ENCODE results near the gene ANTXR1. TPM values are rescaled to one million over a fixed set of nuclear protein-coding genes. Genes with fewer than 3 reads are reported as not detected.

ANTXR1 gene
- total RNA-seq, 1 experiment from 2014 or later, result 37.3 TPM

DNA sequence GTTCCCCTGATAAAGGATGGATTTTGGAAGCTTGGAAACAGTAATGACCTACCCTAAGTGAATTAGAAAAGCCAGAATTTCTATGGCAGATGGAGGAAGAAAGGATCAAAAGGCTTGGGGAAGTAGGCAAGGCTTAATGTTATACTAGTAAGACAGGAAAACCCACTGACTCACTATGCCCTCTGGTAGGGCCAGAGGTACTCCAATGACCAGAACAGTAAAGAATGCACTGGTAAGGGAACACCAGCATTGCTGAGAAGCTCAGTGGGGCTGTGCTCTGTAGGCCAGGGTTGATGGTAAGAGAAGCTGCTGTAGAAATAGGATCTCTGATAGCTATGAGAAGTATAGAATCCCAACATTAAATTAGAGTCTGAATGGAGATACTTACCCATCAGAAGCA lies 247.7 kb downstream of the ANTXR1 start:
- Histone ChIP-seq H3K9me3 (ENCODE audit: control insufficient read depth, low read depth, low read length) (peaks cover 20% of the 10 kb centered on the region), H2BK5ac (ENCODE audit: insufficient read length, low read length) (no peak overlapping the region), H3T11ph (ENCODE audit: low read length) (no peak overlapping the region), H3K4me1 (ENCODE audit: insufficient read depth, low read length) (no peaks in the 10 kb centered on the region), H2AK5ac (ENCODE audit: insufficient read length, low read length) (no peak overlapping the region), H3K9ac (ENCODE audit: extremely low read depth, insufficient read length, low read length) (no peak overlapping the region), H2BK120ac (ENCODE audit: low read depth, low read length, poor library complexity, severe bottlenecking) (no peak overlapping the region), H4K20me1 (ENCODE audit: control insufficient read depth, insufficient read depth, insufficient read length) (no peaks in the 10 kb centered on the region), H3K14ac (ENCODE audit: insufficient read depth, low read length) (no peak overlapping the region), H3K79me1 (ENCODE audit: insufficient read depth, low read depth, low read length, poor library complexity, severe bottlenecking) (no peaks in the 10 kb centered on the region), H3K23me2 (ENCODE audit: insufficient read length, low read depth, low read length, poor library complexity, severe bottlenecking) (no peaks in the 10 kb centered on the region), H3K23ac (ENCODE audit: insufficient read length, low read depth, low read length) (no peak overlapping the region), H3K27me3 (ENCODE audit: insufficient read depth, low read length) (no peaks in the 10 kb centered on the region), H3K4me2 (ENCODE audit: insufficient read depth, insufficient read length, low read length) (no peak overlapping the region), H2BK20ac (ENCODE audit: low read depth, low read length, poor library complexity, severe bottlenecking) (no peak overlapping the region), H3K27ac (ENCODE audit: insufficient read length, low read depth, low read length) (no peak overlapping the region), H2BK15ac (ENCODE audit: low read depth, low read length) (no peak overlapping the region), H2BK12ac (ENCODE audit: insufficient read length, low read depth, low read length) (no peak overlapping the region), H3K56ac (ENCODE audit: insufficient read length, low read depth, low read length) (no peak overlapping the region), H3K79me2 (ENCODE audit: insufficient read depth, low read length) (no peaks in the 10 kb centered on the region), H4K5ac (ENCODE audit: insufficient read length, low read depth, low read length) (no peak overlapping the region), H2AFZ (ENCODE audit: low read length) (no peak overlapping the region), H3K18ac (ENCODE audit: insufficient read length, low read depth, low read length) (no peak overlapping the region), H4K8ac (replicated peaks; ENCODE audit: insufficient read length, low read depth, low read length) (no peak overlapping the region), H3K4ac (ENCODE audit: low read depth, low read length) (no peak overlapping the region), H4K91ac (ENCODE audit: insufficient read length, low read depth, low read length) (no peak overlapping the region)
- H3K27me3 Mint-ChIP-seq (ENCODE audit: low read depth), result peaks cover 2% of the 10 kb centered on the region
- peaks cover 32 to 50% of the 10 kb centered on the region in 2 experiments for H3K9me3 Mint-ChIP-seq
- H3K36me3 Mint-ChIP-seq (ENCODE audit: insufficient read depth in 1 of 3, low read depth in 3 of 3), result peaks cover 2 to 27% (median 13%) of the 10 kb centered on the region in 3 experiments; a peak in 6 of 7 replicates
- TF ChIP-seq CTCF (conservative IDR thresholded peaks at IDR 0.05), result no peak
- no peaks in the 10 kb centered on the region for H3K4me1 Mint-ChIP-seq
- H3K4me3 Mint-ChIP-seq, result no peak overlapping the region
- no peak overlapping the region for H3K27ac Mint-ChIP-seq
- no peak for DNase-seq
